Posterior vena cava (tissue), 2 donors: ENCODE measurements around the gene PXDN. TPM values are rescaled to one million over a fixed set of nuclear protein-coding genes. Genes with fewer than 3 reads are reported as not detected.
"Not testable (repeated sequence)": the region's sequence is repeated elsewhere in the genome, so short reads cannot be mapped to it uniquely, and the experiment has no call there.

Experiments used
- DNase-seq: peaks from one replicate; pipeline ENCODE4 v3.0.0-alpha.2; 2020; ENCODE audit warnings: low spot score
- intact Hi-C, 2 donors: fragments of 100-400 bp; cut with DNase I; formaldehyde crosslinking; loops; one replicate each; pipeline versions ENCODE4 v1.14.1 to v1.14.2; 2022 to 2023
- total RNA-seq, 2 donors: library from RNA; stranded (reverse); fragmentation: NEBNext Ultra II Directional; extraction: Animal tissue kit (Norgen Biotek cat#: 25700); gene quantifications; one replicate each; pipeline ENCODE4 v1.2.1, GENCODE V29; 2021
- donor health status: DM: yes; HTN: yes; CAD: no.
- donor health status: DM: yes; HTN: yes; CAD: no.

PXDN gene
- total RNA-seq, 2 donors from 2014 or later, result 75.3 to 85.8 TPM

DNA sequence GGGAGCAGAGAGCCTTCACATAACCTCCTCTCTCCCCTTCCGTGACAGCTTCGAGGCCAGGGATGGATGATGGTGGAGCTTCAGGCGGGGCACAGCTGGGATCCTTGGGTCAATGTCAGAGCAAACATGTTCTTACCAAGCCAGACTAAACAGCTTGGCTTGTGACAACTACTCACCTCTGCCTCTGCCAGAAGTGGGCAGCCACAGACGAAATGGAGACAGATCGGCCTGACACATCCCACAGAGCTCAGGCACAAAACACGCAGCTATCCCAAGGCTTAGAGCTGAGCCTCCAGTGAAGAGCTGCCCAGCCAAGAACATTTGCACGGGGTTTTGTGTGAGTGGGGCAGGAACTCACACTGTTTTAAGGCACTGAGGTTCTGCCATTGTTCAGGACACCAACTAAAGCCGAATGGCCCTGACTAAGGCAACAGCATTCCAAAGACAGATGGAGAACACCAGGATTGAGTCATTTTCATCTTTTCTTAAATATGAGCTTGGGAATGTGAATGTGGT, 12.8 kb downstream of the PXDN start:
- intact Hi-C loops, result loop anchor here in 1 of 2 donors (10.0 kb wide), 1 partner anchor 57 kb away; no protein-coding TSS in a partner anchor
- no peak for DNase-seq

DNA sequence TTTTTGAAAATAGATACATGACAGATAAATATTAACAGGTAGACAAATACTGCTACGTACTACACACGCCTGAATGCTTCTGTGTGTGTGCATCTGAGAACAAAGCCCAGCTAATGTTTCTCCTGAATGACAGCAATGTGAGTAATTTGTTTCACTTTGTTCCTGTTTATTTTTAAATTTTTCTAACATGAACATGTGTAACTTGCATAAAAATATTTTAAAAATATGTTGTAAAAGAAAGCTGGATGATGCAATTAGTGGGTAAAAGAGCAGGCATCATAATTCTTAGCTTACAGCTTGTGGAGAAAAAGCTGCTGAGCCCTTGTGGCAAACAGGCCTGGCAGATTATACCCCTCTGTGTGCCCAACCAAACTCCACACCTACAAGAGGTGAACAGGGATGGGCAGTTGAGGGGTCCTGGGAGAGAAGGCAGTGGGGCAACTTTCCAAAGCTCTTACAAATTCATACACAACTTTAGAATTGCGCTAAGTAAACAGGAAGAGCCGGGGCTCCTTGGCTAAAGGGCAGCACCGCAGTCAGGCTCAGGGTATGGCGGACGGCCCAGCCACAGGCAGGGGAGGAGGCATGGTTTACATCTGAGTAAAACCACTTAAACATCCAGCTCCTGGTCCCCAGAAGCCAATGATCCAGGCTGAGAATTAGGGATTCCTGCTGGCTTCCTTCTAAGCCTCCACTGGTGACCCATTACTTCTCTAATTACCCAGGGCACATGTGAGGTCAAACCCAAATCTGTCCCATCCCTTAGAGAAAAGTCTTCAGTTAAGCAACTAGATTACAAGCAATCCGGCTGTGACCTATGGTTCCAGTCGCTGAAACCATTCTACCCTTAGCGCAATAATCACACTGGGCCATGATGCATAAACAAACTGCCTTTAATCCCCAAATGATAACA, 14.0 kb downstream of the PXDN start:
- intact Hi-C loops, result loop anchor here in 1 of 2 donors (10.0 kb wide), 1 partner anchor 55 kb away; no protein-coding TSS in a partner anchor
- no peak for DNase-seq

DNA sequence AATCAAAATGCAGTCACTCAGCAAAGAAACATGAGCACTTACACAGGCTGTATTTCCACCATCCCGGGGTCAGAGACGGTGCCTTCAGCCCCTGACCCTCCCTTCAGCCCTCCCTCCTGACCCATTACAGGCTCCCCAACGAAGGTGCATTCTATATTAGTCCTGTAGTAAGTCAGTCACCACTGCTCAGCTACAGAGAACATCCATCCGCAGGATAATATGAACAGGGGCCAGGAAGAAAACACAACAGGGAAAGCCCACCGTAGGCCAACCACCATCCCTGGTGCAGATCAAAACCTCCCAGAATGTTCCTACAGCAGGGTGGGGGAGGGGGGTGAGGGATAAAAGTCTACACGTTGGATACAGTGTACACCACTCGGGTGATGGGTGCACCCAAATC, 15.1 kb downstream of the PXDN start:
- intact Hi-C loops, result no loop called here
- no peak for DNase-seq

DNA sequence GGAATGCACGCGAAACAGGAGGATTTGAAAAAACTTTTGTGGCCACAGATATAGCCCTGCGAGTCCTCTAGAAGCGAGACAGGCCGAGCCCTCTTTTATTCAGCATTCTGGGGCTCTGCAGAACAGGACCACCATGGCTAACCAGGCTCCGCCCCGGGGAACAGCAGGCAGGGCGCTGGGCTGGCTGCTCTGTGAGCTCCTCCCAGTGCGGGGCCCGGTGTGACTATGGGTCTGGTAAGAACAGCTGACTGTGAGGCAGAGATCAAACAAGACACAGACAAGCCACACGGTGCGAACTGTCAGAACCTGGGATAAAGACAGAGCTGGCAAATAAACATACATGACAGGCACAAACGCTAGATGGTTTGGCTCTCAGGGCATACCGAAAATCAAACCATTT, 15.5 kb downstream of the PXDN start:
- peak; percentile 72 for DNase-seq
- intact Hi-C loops, result no loop called here

DNA sequence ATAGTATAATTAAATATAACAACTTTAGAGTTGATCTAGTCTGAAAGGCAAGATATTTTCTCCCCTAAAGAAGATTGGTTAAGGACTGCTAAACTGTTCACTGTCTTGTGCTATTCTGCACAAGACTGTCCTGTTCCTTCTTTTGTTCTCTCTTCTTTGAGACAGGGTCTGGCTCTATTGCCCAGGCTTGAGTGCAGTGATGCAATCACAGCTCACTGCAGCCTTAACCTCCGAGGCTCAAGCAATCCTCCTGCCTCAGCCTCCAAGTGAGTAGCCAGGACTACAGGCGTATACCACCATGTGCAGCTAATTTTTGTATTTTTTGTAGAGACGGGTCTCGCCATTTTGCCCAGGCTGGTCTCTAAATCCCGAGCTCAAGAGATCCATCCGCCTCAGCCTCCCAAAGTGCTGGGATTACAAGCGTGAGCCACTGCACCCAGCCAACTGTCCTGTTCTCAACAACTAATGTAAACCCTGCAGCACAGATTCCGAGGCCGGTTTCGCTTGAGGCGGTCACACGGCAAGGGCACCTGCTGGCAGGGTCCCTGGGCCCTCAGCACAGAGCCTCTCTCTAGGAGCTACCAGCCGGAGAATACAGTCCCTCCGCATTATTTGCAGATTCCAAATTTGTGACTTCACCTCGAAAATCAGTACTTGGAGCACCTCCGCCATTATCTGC, 16.4 kb downstream of the PXDN start:
- peak; percentile 73 for DNase-seq
- intact Hi-C loops, result no loop called here

DNA sequence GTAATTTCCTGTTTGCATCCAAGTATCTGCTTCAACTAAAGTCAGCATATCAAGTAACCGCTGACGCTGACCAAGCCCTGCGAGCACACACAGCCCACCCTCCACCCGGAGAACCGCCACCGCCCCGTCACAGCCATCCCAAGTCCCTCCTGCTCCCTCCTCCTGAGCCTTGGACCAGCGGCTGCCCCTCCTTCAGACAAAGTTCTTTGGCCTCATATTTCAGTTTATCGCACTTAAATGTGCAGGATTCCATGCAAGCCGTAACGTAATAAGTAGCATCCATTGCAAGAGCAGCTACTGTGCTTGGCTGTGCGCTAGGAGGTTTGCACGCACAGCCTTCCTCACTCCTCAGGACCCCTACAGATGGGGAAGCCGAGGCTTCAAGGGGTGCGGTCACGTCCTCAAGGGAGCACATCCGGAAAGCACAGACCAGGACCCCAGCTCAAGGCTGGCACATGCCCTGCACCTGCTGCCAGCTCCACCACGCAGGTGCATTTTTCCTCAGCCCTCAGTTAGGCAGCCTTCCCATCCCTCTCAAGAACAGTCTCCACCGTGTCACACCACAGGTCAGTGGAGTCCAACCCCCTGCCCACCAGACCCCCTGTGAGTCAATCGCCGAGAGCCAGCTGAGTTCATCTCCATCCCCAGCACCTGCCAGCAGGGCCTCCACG, 17.1 kb downstream of the PXDN start:
- peak; percentile 78 for DNase-seq
- intact Hi-C loops, result no loop called here

DNA sequence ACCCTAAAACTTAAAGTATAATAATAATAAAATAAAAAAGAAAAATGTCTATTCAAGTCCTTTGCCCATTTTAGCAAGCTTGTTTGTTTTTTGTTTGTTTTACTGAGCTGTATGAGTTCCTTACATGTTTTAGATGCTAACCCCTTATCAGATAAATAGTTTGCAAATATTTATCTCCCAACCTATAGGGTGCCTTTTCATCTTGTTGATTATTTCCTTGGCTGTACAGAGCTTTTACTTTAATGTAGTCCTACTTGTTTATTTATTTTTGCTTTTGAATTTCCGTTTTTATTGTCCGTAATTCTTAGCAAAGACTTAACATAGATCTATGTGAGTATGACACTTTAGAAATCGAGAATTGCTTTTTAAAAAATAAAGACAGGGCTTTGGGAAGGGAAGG, 17.8 kb downstream of the PXDN start:
- DNase-seq, result no peak
- intact Hi-C loops, result no loop called here

DNA sequence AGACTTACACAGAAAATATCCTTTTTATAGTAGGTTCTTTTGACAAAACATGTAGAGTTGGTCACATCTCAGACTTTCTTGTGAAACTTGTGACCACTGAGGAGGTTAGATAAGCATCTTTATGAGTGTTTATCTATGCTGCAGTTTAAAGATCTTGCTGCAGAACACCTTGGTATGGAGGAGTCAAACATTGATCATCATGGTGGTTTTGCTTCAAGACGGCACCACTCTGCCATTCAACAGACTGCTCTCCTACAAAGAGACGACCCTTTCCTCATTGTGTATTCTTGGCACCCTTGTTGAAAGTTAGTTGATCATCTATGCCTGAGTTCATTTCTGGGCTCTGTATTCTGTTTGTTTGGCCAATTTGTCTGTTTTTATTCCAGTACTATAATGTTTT, 20.0 kb downstream of the PXDN start:
- intact Hi-C loops, DNase-seq: not testable (repeated sequence)

DNA sequence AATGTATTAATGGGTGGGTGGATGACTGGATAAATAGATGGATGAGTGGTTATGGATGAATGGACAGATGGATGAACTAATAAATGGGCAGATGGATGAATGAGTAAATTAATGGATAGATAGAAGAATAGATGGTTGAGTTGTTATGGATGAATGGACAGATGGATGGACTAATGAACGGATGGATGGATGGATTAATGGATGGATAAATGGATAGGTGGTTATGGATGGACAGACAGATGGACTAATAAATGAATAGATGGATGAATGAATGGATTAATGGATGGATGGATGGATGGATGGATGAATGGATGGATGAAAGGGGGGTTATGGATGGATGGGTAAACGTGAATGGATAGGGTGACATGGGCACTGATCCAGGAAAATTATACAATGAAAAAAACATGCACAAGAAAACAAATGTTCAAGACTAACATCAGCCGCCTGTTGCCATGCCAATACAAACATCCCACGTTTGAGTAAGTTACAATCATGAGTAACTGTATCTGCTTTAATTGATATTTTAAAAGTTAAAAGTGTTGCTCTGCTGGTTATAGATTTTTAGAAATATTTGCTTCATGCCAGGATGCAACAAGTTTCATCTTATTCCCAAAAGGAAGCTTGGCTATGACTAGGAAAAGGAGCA, 20.8 kb downstream of the PXDN start:
- intact Hi-C loops, result no loop called here

DNA sequence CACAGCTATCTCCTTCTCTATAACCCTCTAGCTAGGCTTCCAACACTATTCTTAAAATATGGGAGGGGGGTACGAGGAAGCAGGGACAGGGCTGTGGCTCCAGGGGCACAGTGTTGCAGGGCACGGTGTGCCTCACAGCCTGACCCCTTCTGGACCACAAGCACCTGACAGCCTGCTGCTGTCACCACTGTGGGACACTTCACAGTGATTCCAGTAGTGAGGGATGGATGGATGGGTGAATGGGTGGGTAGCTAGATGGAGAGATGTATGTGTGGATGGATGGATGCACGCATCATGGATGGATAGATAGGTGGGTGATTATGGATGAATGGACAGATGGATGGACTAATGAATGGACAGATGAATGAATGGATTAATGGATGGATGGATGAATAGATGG, 21.6 kb downstream of the PXDN start:
- DNase-seq, result no peak
- intact Hi-C loops, result no loop called here

More for the DNA sequence above, 20.8 kb downstream of the PXDN start:
- DNase-seq, result no peak

DNA sequence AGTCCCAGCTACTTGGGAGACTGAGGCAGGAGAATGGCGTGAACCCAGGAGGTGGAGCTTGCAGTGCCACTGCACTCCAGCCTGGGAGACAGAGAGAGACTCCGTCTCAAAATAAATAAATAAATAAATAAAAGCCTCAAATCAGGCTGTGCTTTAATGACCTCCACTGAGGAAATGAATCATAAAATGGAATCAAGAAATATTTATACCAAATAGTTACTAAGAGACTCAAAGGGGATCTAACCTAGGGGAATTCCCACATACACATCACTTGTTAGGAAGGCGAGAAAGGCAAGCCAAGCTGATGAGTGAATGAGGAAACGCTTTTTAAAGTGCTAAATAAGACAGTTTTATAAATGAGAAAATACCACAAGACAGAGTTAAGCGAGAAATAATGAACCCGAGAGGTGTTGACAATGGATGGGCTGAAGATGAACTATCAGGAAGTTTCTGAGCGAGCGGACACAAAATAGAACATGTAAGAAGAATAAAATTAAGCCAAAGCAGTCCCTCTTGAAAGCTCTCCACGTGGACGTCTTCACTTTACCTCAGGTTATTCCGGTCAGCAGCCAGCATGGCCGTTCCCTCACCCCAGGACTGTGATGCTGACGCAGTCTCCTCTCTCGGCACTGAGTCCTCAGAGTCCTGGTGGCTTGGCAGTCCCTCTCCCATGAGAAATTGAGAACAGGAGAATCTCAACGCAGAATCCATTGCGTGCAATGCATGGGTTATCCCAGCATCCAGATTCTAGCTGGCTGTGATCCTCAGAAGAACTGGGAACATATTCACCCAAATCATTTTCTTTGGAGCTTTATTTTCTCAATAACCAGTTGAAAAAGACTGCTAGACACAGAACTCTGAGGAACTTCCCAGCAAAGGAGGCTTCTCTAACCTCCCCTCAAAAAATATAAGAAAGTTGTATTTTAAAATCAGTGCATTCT, 22.3 kb downstream of the PXDN start:
- peak; percentile 83 for DNase-seq
- intact Hi-C loops, result no loop called here

DNA sequence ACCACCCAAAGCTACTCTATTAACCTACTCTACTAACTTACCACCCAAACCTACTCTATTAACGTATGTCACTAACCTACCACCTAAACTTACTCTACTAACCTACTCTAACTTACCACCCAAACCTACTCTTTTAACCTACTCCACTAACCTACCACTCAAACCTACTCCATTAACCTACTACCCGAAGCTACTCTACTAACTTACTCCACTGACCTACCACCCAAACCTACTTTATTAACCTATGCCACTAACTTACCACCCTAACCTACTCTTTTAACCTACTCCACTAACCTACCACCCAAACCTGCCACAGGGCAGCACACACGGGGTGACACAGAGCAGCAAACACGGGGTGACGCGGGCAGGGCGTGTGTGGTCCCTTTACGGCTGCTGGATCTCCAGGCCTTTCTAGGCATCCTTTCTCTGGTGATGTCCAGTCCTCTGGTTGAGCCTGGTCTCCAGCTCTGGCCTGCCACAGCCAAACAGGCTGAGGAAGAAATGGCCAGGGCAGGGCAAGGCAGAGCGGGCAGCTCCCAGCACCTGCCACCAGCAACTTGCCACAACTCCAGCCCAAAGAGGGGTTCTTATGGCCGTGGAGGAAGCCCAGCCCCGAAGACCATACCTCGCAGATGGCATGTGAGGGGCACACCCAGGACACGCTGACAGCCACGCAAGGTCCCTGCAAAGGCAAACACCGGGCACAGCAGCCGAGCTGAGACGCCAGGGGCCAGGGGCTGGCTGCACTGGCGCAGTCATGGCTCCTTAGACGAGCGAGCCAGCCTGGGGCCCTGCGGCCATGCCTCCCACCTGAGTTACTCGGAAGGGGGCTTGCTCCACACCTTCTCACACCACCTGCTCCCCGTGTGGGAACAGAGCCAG, 25.7 kb downstream of the PXDN start:
- intact Hi-C loops, result no loop called here
- no peak for DNase-seq

DNA sequence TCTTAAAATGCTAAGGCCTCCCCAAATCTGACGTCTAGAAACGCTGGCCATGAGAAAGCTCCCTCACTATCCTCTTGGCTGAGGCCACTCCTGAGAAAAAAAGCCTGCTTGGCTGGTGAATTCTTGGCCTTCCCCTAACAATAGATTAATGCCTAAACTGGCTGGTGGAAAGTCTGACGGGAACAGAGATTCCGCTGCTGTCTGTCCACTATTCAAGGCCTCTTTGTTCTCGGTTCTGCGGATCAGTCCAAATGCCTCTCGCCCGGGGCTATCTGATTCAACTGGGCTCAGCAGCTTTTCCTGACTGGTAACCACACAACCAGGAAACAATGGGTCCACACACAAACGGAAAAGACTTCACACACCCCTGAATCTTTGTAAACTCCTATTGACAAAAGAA, 27.2 kb downstream of the PXDN start:
- intact Hi-C loops, result no loop called here
- peak; percentile 80 for DNase-seq

DNA sequence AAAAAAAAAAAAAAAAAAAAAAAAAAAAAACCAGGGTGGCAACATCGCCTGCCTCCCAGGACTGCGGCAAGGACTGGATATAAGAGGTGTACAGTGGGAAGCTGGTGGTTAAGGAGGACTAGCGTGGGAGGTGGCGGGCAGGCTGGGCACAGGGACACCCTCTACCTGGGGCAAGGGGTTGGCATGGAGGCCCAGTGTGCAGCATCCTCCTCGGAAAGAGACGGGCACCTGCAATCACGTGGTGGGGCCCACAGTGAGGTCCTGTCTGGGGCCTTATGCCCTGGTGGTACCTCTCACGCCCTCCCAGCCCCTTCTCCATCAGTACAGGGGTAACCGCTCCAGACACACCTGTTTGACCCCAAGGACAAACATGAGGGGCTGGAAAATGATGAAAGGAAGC, 27.9 kb downstream of the PXDN start:
- intact Hi-C loops, result loop anchor here in 1 of 2 donors (1.0 kb wide), 1 partner anchor 30 kb away; no protein-coding TSS in a partner anchor
- DNase-seq, result no peak

DNA sequence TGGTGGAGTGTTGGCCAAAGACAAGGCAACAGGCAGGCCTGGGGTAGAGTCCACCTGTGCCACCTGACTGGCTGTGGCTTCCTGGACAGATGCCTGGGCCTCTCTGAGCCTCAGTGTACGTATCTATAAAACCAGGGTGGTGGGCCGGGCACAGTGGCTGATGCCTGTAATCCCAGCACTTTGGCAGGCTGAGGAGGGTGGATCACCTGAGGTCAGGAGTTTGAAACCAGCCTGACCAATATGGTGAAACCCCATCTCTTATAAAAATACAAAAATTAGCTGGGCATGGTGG, 28.4 kb downstream of the PXDN start:
- not testable (repeated sequence) for DNase-seq
- intact Hi-C loops, result loop anchor here in 1 of 2 donors (1.0 kb wide), 1 partner anchor 30 kb away; no protein-coding TSS in a partner anchor

DNA sequence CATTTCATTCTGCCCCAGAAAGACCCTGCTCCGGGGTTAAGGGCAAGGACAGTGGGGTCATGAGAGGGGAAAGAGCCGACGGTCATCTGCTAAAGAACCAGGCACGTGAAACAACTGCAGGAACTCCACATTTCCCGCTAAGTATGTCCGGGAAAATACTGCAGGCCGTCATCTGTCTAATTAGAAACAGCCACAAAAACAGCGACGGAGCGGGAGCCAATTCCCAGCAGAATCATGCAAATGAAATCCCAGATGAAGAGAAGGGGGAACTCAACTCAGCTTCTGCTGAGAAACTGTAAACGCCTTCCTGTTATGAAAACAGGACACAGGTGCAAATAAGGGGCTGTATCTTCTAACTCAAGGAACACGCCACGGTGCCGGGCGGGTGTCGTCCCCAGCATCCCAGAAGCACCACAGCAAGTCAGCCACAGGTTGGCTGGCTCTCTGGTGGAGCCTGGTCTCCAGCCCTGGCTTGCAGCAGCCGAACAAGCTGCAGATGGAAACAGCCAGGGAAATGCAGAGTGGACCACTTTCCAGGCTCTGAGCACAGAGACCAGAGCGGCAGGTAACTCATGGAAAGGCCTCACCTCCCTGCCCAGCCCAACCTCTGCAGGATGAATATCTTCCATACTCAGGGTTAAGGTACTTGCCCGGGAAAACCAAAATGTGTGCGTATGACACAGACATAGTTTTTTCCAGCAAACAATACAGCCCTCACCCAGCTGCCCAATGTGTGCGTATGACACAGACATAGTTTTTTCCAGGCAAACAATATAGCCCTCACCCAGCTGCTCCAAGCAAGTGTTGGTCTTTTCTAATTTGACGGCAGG, 28.9 kb downstream of the PXDN start:
- intact Hi-C loops, result loop anchor here in 1 of 2 donors (1.0 kb wide), 1 partner anchor 29 kb away; no protein-coding TSS in a partner anchor
- peak; percentile 80 for DNase-seq
